GM20000 (cell line): ENCODE results near the gene UVRAG.

ENCODE experiments used
- DNase-seq: peaks from one replicate; pipeline ENCODE4 v3.0.0; 2012; ENCODE audit warnings: low spot score
- CTCF ChIP-seq: IDR thresholded peaks from 2 replicates; pipeline ENCODE4 v1.5.1; 2012; ENCODE audit warnings: mild to moderate bottlenecking, control low read depth; ENCODE audit errors: extremely low read depth, missing control alignments

Gene UVRAG

GRCh38 chr11:76148231-76148630 is 333.2 kb downstream of the UVRAG start:
- no peak for DNase-seq
- no peak for TF ChIP-seq CTCF

GRCh38 chr11:76148941-76149613 is 334.1 kb downstream of the UVRAG start:
- no peak for DNase-seq
- TF ChIP-seq CTCF, result no peak

- DNase-seq, result no peak
- no peak for TF ChIP-seq CTCF
Measured at GRCh38 chr11:76149713-76150112, 334.7 kb downstream of the UVRAG start.

- no peak for DNase-seq
- TF ChIP-seq CTCF, result no peak
Measured at GRCh38 chr11:76150141-76150540, 335.1 kb downstream of the UVRAG start.

- DNase-seq, result no peak
- no peak for TF ChIP-seq CTCF
Measured at GRCh38 chr11:76151556-76152085, 336.6 kb downstream of the UVRAG start.

- DNase-seq, result peak; percentile 87
Measured at GRCh38 chr11:76152086-76152681, 337.2 kb downstream of the UVRAG start.

More at GRCh38 chr11:76152086-76152681, 337.2 kb downstream of the UVRAG start:
- TF ChIP-seq CTCF, result peak; percentile 96
